TTC549 (cell line): ENCODE measurements around the gene RANBP3.

Source experiments
- FAIRE-seq: peaks from 2 replicates; lab custom pipeline; 2012; peaks lifted over from hg19 to GRCh38; lab: Jason Lieb, UNC

The RANBP3 gene

GRCh38 chr19:5949792-5950305 lies 28.1 kb downstream of the RANBP3 start:
- no peak for FAIRE-seq

GRCh38 chr19:5948752-5949564 lies 29.0 kb downstream of the RANBP3 start:
- no peak for FAIRE-seq

- no peak for FAIRE-seq
Observed at GRCh38 chr19:5947435-5947834, 30.5 kb downstream of the RANBP3 start.

- FAIRE-seq = no peak
Observed at GRCh38 chr19:5943623-5944022, 34.3 kb downstream of the RANBP3 start.

- FAIRE-seq = no peak
Observed at GRCh38 chr19:5943045-5943444, 34.9 kb downstream of the RANBP3 start.

GRCh38 chr19:5941673-5942072 lies 36.3 kb downstream of the RANBP3 start:
- FAIRE-seq = no peak

- FAIRE-seq = no peak
Observed at GRCh38 chr19:5940260-5941208, 37.4 kb downstream of the RANBP3 start.

GRCh38 chr19:5937550-5937949 lies 40.4 kb downstream of the RANBP3 start:
- FAIRE-seq = no peak

GRCh38 chr19:5936292-5936592 lies 41.7 kb downstream of the RANBP3 start:
- FAIRE-seq = no peak

- FAIRE-seq = no peak
Observed at GRCh38 chr19:5935473-5936291, 42.3 kb downstream of the RANBP3 start.

GRCh38 chr19:5934774-5935472 lies 43.0 kb downstream of the RANBP3 start:
- no peak for FAIRE-seq

GRCh38 chr19:5934069-5934401 lies 43.9 kb downstream of the RANBP3 start:
- no peak for FAIRE-seq

- no peak for FAIRE-seq
Observed at GRCh38 chr19:5933391-5934068, 44.4 kb downstream of the RANBP3 start.

- no peak for FAIRE-seq
Observed at GRCh38 chr19:5932609-5933262, 45.2 kb downstream of the RANBP3 start.

GRCh38 chr19:5932146-5932545 lies 45.8 kb downstream of the RANBP3 start:
- no peak for FAIRE-seq

GRCh38 chr19:5931251-5931650 lies 46.7 kb downstream of the RANBP3 start:
- no peak for FAIRE-seq

- no peak for FAIRE-seq
Observed at GRCh38 chr19:5929625-5930024, 48.3 kb downstream of the RANBP3 start.

- no peak for FAIRE-seq
Observed at GRCh38 chr19:5929179-5929578, 48.8 kb downstream of the RANBP3 start.

GRCh38 chr19:5927441-5927821 lies 50.5 kb downstream of the RANBP3 start:
- FAIRE-seq = no peak

GRCh38 chr19:5926641-5927440 lies 51.1 kb downstream of the RANBP3 start:
- FAIRE-seq = no peak
